Gastrocnemius medialis (tissue), 4 donors: Measurements from ENCODE around the gene IGFBP2.
A peak's percentile ranks its signal among the peaks of the same experiment; 100 is the strongest.

Source experiments
- POLR2A ChIP-seq, 2 donors: fragments of 450-650 bp; IDR thresholded peaks; one replicate each; pipeline ENCODE4 v1.6.1; 2017; ENCODE audit warnings: antibody characterized with exemption in 2 of 2, mild to moderate bottlenecking in 2 of 2, moderate library complexity in 2 of 2
- TF ChIP-seq, protein P1 (sequence below), 5 experiments: fragments of 450-650 bp in 3 of 5; fragments of 200-600 bp in 2 of 5; sonication (generic) in 2 of 5; IDR thresholded peaks in 4 of 5; conservative IDR thresholded peaks in 1 of 5; 1 replicate in 4 of 5; 2 replicates in 1 of 5; pipeline ENCODE4 v1.5.1; 2016 to 2019; ENCODE audit warnings: antibody characterized with exemption in 5 of 5, mild to moderate bottlenecking in 3 of 5, moderate library complexity in 3 of 5

DNA sequence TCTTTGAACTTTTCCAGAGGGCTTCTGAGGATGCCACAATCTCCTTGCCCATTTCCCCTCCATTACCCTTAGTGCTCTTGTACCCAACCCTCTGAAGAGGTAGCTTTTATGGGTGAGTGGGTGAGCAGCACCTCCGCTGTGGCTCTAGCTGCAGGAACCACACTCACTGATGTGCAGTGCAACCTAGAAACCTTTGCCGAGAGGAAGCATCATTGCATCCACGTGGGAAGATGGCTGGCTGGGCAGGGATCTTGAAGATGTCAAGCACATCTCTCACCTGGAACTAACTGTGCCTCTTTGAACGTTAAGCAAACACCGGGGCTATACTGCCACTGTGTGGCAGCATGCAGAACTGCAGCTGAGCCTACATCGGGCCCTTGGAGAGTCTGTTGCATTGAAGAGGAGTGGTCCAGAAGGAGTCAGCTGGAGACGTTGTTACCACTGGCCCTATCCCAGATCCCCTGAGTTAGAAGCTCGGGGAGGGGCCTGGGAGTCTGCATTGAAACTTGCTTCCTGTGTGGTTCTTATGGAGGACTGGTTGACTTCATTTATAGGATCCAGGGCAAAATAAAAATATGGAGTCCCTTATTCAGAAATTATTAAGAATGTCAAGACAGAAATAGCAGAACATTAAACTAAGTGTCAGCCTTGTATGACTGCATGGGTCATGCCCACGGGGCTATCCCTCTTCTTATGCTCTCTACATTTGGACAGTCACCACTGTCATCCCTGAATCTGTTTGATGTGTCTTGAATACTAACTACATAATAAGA, 33.4 kb downstream of the IGFBP2 start:
- TF ChIP-seq, protein P1, sequence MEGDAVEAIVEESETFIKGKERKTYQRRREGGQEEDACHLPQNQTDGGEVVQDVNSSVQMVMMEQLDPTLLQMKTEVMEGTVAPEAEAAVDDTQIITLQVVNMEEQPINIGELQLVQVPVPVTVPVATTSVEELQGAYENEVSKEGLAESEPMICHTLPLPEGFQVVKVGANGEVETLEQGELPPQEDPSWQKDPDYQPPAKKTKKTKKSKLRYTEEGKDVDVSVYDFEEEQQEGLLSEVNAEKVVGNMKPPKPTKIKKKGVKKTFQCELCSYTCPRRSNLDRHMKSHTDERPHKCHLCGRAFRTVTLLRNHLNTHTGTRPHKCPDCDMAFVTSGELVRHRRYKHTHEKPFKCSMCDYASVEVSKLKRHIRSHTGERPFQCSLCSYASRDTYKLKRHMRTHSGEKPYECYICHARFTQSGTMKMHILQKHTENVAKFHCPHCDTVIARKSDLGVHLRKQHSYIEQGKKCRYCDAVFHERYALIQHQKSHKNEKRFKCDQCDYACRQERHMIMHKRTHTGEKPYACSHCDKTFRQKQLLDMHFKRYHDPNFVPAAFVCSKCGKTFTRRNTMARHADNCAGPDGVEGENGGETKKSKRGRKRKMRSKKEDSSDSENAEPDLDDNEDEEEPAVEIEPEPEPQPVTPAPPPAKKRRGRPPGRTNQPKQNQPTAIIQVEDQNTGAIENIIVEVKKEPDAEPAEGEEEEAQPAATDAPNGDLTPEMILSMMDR (IDR thresholded peaks at IDR 0.05 in 4 of 5, conservative IDR thresholded peaks at IDR 0.05 in 1 of 5) = peak; percentile 94 to 98 (median 97)
- TF ChIP-seq POLR2A (IDR thresholded peaks at IDR 0.05) = no peak
